ENCODE data around the gene HLA-DRB1.

Gene HLA-DRB1

GRCh38 chr6:32570363-32570905 is 19.2 kb downstream of the HLA-DRB1 start:
- TF ChIP-seq POLR2A (IDR thresholded peaks at IDR 0.05; ENCODE audit: low read depth, low read length) (no peak), TAF1 (IDR thresholded peaks at IDR 0.05; ENCODE audit: low read depth, low read length) (no peak), PAX5 (IDR thresholded peaks at IDR 0.05; ENCODE audit: insufficient read depth, low read length, severe bottlenecking) (no peak), POU2F2 (IDR thresholded peaks at IDR 0.05; ENCODE audit: low read depth, low read length) (no peak), POLR2AphosphoS5 (IDR thresholded peaks at IDR 0.05; ENCODE audit: low read depth, low read length) (no peak), SPI1 (IDR thresholded peaks at IDR 0.05; ENCODE audit: low read depth, low read length) (no peak)
- FAIRE-seq (no peak), DNase-seq (ENCODE audit: insufficient read length, low spot score) (no peak)

GRCh38 chr6:32568561-32568960 is 21.1 kb downstream of the HLA-DRB1 start:
- no peak for FAIRE-seq
- TF ChIP-seq POLR2A (IDR thresholded peaks at IDR 0.05; ENCODE audit: low read depth, low read length) (no peak), TAF1 (IDR thresholded peaks at IDR 0.05; ENCODE audit: low read depth, low read length) (no peak), SPI1 (IDR thresholded peaks at IDR 0.05; ENCODE audit: low read depth, low read length) (0 out of 2 replicates have a peak, but pooled peaks have one; percentile 10), POLR2AphosphoS5 (IDR thresholded peaks at IDR 0.05; ENCODE audit: low read depth, low read length) (no peak), POU2F2 (IDR thresholded peaks at IDR 0.05; ENCODE audit: low read depth, low read length) (no peak), PAX5 (IDR thresholded peaks at IDR 0.05; ENCODE audit: insufficient read depth, low read length, severe bottlenecking) (no peak)
- no peak for DNase-seq (ENCODE audit: insufficient read length, low spot score)

GRCh38 chr6:32566957-32567356 is 22.7 kb downstream of the HLA-DRB1 start:
- DNase-seq (ENCODE audit: insufficient read length, low spot score): no peak
- no peak for TF ChIP-seq POLR2AphosphoS5 (IDR thresholded peaks at IDR 0.05; ENCODE audit: low read depth, low read length)
- TF ChIP-seq TAF1 (IDR thresholded peaks at IDR 0.05; ENCODE audit: low read depth, low read length): no peak
- no peak for TF ChIP-seq PAX5 (IDR thresholded peaks at IDR 0.05; ENCODE audit: insufficient read depth, low read length, severe bottlenecking)
- no peak for TF ChIP-seq SPI1 (IDR thresholded peaks at IDR 0.05; ENCODE audit: low read depth, low read length)
- TF ChIP-seq POLR2A (IDR thresholded peaks at IDR 0.05; ENCODE audit: low read depth, low read length): no peak
- TF ChIP-seq POU2F2 (IDR thresholded peaks at IDR 0.05; ENCODE audit: low read depth, low read length): no peak
- no peak for FAIRE-seq

GRCh38 chr6:32565511-32565910 is 24.1 kb downstream of the HLA-DRB1 start:
- no peak for FAIRE-seq
- no peak for DNase-seq (ENCODE audit: insufficient read length, low spot score)
- TF ChIP-seq SPI1 (IDR thresholded peaks at IDR 0.05; ENCODE audit: low read depth, low read length): no peak
- no peak for TF ChIP-seq POLR2AphosphoS5 (IDR thresholded peaks at IDR 0.05; ENCODE audit: low read depth, low read length)
- no peak for TF ChIP-seq PAX5 (IDR thresholded peaks at IDR 0.05; ENCODE audit: insufficient read depth, low read length, severe bottlenecking)
- no peak for TF ChIP-seq TAF1 (IDR thresholded peaks at IDR 0.05; ENCODE audit: low read depth, low read length)
- no peak for TF ChIP-seq POU2F2 (IDR thresholded peaks at IDR 0.05; ENCODE audit: low read depth, low read length)
- no peak for TF ChIP-seq POLR2A (IDR thresholded peaks at IDR 0.05; ENCODE audit: low read depth, low read length)

- no peak for FAIRE-seq
These were observed 26.7 kb downstream of the HLA-DRB1 start for GRCh38 chr6:32562940-32563339.

GRCh38 chr6:32559747-32560146 is 29.9 kb downstream of the HLA-DRB1 start:
- DNase-seq (ENCODE audit: insufficient read length, low spot score): no peak
- TF ChIP-seq POU2F2 (IDR thresholded peaks at IDR 0.05; ENCODE audit: low read depth, low read length) (no peak), POLR2A (IDR thresholded peaks at IDR 0.05; ENCODE audit: low read depth, low read length) (no peak), PAX5 (IDR thresholded peaks at IDR 0.05; ENCODE audit: insufficient read depth, low read length, severe bottlenecking) (no peak), SPI1 (IDR thresholded peaks at IDR 0.05; ENCODE audit: low read depth, low read length) (no peak), POLR2AphosphoS5 (IDR thresholded peaks at IDR 0.05; ENCODE audit: low read depth, low read length) (no peak), TAF1 (IDR thresholded peaks at IDR 0.05; ENCODE audit: low read depth, low read length) (no peak)
- FAIRE-seq: no peak

More at GRCh38 chr6:32562940-32563339, 26.7 kb downstream of the HLA-DRB1 start:
- DNase-seq (ENCODE audit: insufficient read length, low spot score): no peak
- TF ChIP-seq POU2F2 (IDR thresholded peaks at IDR 0.05; ENCODE audit: low read depth, low read length): no peak
- TF ChIP-seq POLR2AphosphoS5 (IDR thresholded peaks at IDR 0.05; ENCODE audit: low read depth, low read length): no peak
- no peak for TF ChIP-seq PAX5 (IDR thresholded peaks at IDR 0.05; ENCODE audit: insufficient read depth, low read length, severe bottlenecking)
- no peak for TF ChIP-seq POLR2A (IDR thresholded peaks at IDR 0.05; ENCODE audit: low read depth, low read length)
- TF ChIP-seq TAF1 (IDR thresholded peaks at IDR 0.05; ENCODE audit: low read depth, low read length): no peak
- no peak for TF ChIP-seq SPI1 (IDR thresholded peaks at IDR 0.05; ENCODE audit: low read depth, low read length)

GRCh38 chr6:32558426-32559057 is 31.1 kb downstream of the HLA-DRB1 start:
- DNase-seq (ENCODE audit: insufficient read length, low spot score): no peak
- TF ChIP-seq POLR2A (IDR thresholded peaks at IDR 0.05; ENCODE audit: low read depth, low read length): no peak
- TF ChIP-seq POLR2AphosphoS5 (IDR thresholded peaks at IDR 0.05; ENCODE audit: low read depth, low read length): no peak
- no peak for TF ChIP-seq TAF1 (IDR thresholded peaks at IDR 0.05; ENCODE audit: low read depth, low read length)
- TF ChIP-seq PAX5 (IDR thresholded peaks at IDR 0.05; ENCODE audit: insufficient read depth, low read length, severe bottlenecking): no peak
- TF ChIP-seq SPI1 (IDR thresholded peaks at IDR 0.05; ENCODE audit: low read depth, low read length): no peak
- TF ChIP-seq POU2F2 (IDR thresholded peaks at IDR 0.05; ENCODE audit: low read depth, low read length): no peak
- no peak for FAIRE-seq

- DNase-seq (ENCODE audit: insufficient read length, low spot score): no peak
- TF ChIP-seq TAF1 (IDR thresholded peaks at IDR 0.05; ENCODE audit: low read depth, low read length): no peak
- peak; percentile 64 for TF ChIP-seq PAX5 (IDR thresholded peaks at IDR 0.05; ENCODE audit: insufficient read depth, low read length, severe bottlenecking)
- no peak for FAIRE-seq
These were observed 35.3 kb downstream of the HLA-DRB1 start for GRCh38 chr6:32554116-32554965.

- FAIRE-seq (no peak), DNase-seq (ENCODE audit: insufficient read length, low spot score) (no peak)
- TF ChIP-seq POU2F2 (IDR thresholded peaks at IDR 0.05; ENCODE audit: low read depth, low read length) (no peak), POLR2AphosphoS5 (IDR thresholded peaks at IDR 0.05; ENCODE audit: low read depth, low read length) (no peak), TAF1 (IDR thresholded peaks at IDR 0.05; ENCODE audit: low read depth, low read length) (no peak), PAX5 (IDR thresholded peaks at IDR 0.05; ENCODE audit: insufficient read depth, low read length, severe bottlenecking) (no peak), POLR2A (IDR thresholded peaks at IDR 0.05; ENCODE audit: low read depth, low read length) (no peak), SPI1 (IDR thresholded peaks at IDR 0.05; ENCODE audit: low read depth, low read length) (no peak)
These were observed 36.5 kb downstream of the HLA-DRB1 start for GRCh38 chr6:32553037-32553742.
